Liver (tissue), 9 donors: Measurements from ENCODE around the gene MOSPD2. TPM values are rescaled to one million over a fixed set of nuclear protein-coding genes. Genes with fewer than 3 reads are reported as not detected.

Experiments used
- DNase-seq: peaks from one replicate; pipeline ENCODE4 v3.0.0-alpha.2; 2017; ENCODE audit warnings: low spot score
- H3K27ac ChIP-seq, 2 donors: one replicate each; pipeline ENCODE4 v1.7.0; 2013; ENCODE audit warnings: inconsistent platforms in 2 of 2, low read length in 2 of 2, control low read depth in 1 of 2, low read depth in 1 of 2, mild to moderate bottlenecking in 1 of 2
- H3K27me3 ChIP-seq, 4 donors: one replicate each; pipeline versions ENCODE4 v1.6.1 to v1.7.0; 2013; ENCODE audit warnings: low read length in 3 of 4, inconsistent platforms in 1 of 4, mild to moderate bottlenecking in 1 of 4, moderate library complexity in 1 of 4; ENCODE audit not compliant: control insufficient read depth in 4 of 4, insufficient read depth in 4 of 4
- H3K36me3 ChIP-seq, 4 donors: one replicate each; pipeline versions ENCODE4 v1.6.1 to v1.7.0; 2013; ENCODE audit warnings: low read length in 3 of 4, mild to moderate bottlenecking in 3 of 4, low read depth in 1 of 4, moderate library complexity in 1 of 4; ENCODE audit not compliant: control insufficient read depth in 4 of 4, insufficient read depth in 3 of 4
- H3K4me1 ChIP-seq, 4 donors: one replicate each; pipeline versions ENCODE4 v1.6.1 to v1.7.0; 2013; ENCODE audit warnings: low read length in 3 of 4, mild to moderate bottlenecking in 3 of 4, moderate library complexity in 1 of 4; ENCODE audit not compliant: control insufficient read depth in 4 of 4, insufficient read depth in 4 of 4
- H3K4me3 ChIP-seq, 3 donors: one replicate each; pipeline versions ENCODE4 v1.6.1 to v1.7.0; 2013; ENCODE audit warnings: low read length in 3 of 3, control low read depth in 1 of 3, low read depth in 1 of 3, mild to moderate bottlenecking in 1 of 3
- H3K9ac ChIP-seq, 2 donors: one replicate each; pipeline ENCODE4 v1.7.0; 2013; ENCODE audit warnings: low read length in 2 of 2, mild to moderate bottlenecking in 2 of 2, moderate library complexity in 2 of 2, control low read depth in 1 of 2, low read depth in 1 of 2
- H3K9me3 ChIP-seq, 4 donors: one replicate each; pipeline versions ENCODE4 v1.6.1 to v1.7.0; 2013; ENCODE audit warnings: low read length in 3 of 4; ENCODE audit not compliant: control insufficient read depth in 4 of 4
- EGR1 ChIP-seq, 2 donors: IDR thresholded peaks; 2 replicates each; pipeline ENCODE4 v1.6.1; 2016 to 2018; ENCODE audit warnings: antibody characterized with exemption in 2 of 2, low read depth in 2 of 2
- FOXA1 ChIP-seq: IDR thresholded peaks from 2 replicates; pipeline ENCODE4 v1.6.1; 2016; ENCODE audit warnings: antibody characterized with exemption
- FOXA2 ChIP-seq: IDR thresholded peaks from 2 replicates; pipeline ENCODE4 v1.6.1; 2016; ENCODE audit warnings: antibody characterized with exemption
- GABPA ChIP-seq, 2 donors: IDR thresholded peaks in 1 of 2; conservative IDR thresholded peaks in 1 of 2; 2 replicates each; pipeline ENCODE4 v1.6.1; 2016; ENCODE audit warnings: antibody characterized with exemption in 2 of 2, mild to moderate bottlenecking in 1 of 2, moderate library complexity in 1 of 2
- HNF4A ChIP-seq, 2 donors: conservative IDR thresholded peaks; 2 replicates each; pipeline ENCODE4 v1.6.1; 2016; ENCODE audit warnings: antibody characterized with exemption in 2 of 2, mild to moderate bottlenecking in 2 of 2
- HNF4G ChIP-seq: IDR thresholded peaks from 2 replicates; pipeline ENCODE4 v1.6.1; 2016; ENCODE audit warnings: antibody characterized with exemption
- JUND ChIP-seq, 2 donors: IDR thresholded peaks; 2 replicates each; pipeline ENCODE4 v1.6.1; 2016; ENCODE audit warnings: antibody characterized with exemption in 2 of 2
- NR2F2 ChIP-seq: IDR thresholded peaks from 2 replicates; pipeline ENCODE4 v1.6.1; 2016; ENCODE audit warnings: antibody characterized with exemption
- RAD21 ChIP-seq, 2 donors: IDR thresholded peaks; 2 replicates each; pipeline ENCODE4 v1.6.1; 2016; ENCODE audit warnings: antibody characterized with exemption in 2 of 2, mild to moderate bottlenecking in 2 of 2
- REST ChIP-seq: IDR thresholded peaks from 2 replicates; pipeline ENCODE4 v1.6.1; 2016; ENCODE audit warnings: antibody characterized with exemption, mild to moderate bottlenecking
- RXRA ChIP-seq, 2 donors: IDR thresholded peaks; 2 replicates each; pipeline ENCODE4 v1.6.1; 2017 to 2018; ENCODE audit warnings: antibody characterized with exemption in 2 of 2, mild to moderate bottlenecking in 1 of 2
- SP1 ChIP-seq: IDR thresholded peaks from 2 replicates; pipeline ENCODE4 v1.6.1; 2018; ENCODE audit warnings: antibody characterized with exemption, mild to moderate bottlenecking
- TAF1 ChIP-seq: conservative IDR thresholded peaks from 2 replicates; pipeline ENCODE4 v1.6.1; 2016; ENCODE audit warnings: antibody characterized with exemption, mild to moderate bottlenecking
- YY1 ChIP-seq: IDR thresholded peaks from 2 replicates; pipeline ENCODE4 v1.6.1; 2016; ENCODE audit warnings: antibody characterized with exemption, mild to moderate bottlenecking
- WGBS: extraction: QIAGEN DNeasy Blood & Tissue Kit; methylation state at CpG from one replicate; pipeline ENCODE4 v1.1.7; 2013; 5-methylcytosine and 5-hydroxymethylcytosine counted together
- polyA plus RNA-seq, 2 donors: library from polyadenylated mRNA; stranded (reverse) in 1 of 2; unstranded in 1 of 2; fragments of 200-250 nt in 1 of 2; fragments of >200 nt in 1 of 2; fragmentation: Nextera tagmentation in 1 of 2; extraction: Ambion mirVana in 1 of 2; gene quantifications; one replicate each; pipeline versions ENCODE4 v1.2.1 to v1.2.3, GENCODE V29; 2013 to 2015
- total RNA-seq, 2 donors: library from RNA; depleted of rRNA; stranded (reverse); fragments of >200 nt; gene quantifications; one replicate each; pipeline ENCODE4 v1.2.3, GENCODE V29; 2014
- TF ChIP-seq, protein P1 (sequence below): IDR thresholded peaks from 2 replicates; pipeline ENCODE4 v1.6.1; 2016; ENCODE audit warnings: antibody characterized with exemption
- TF ChIP-seq, protein P2 (sequence below): fragments of 150-350 bp; IDR thresholded peaks from 2 replicates; pipeline ENCODE4 v1.5.1; 2017; ENCODE audit warnings: improper control_type of control experiment, low read depth, low read length; ENCODE audit not compliant: missing input control
- TF ChIP-seq, protein P3 (sequence below): IDR thresholded peaks from 2 replicates; pipeline ENCODE4 v1.6.1; 2016; ENCODE audit warnings: antibody characterized with exemption
- TF ChIP-seq, protein P4 (sequence below): IDR thresholded peaks from 2 replicates; pipeline ENCODE4 v1.6.1; 2016; ENCODE audit warnings: antibody characterized with exemption
- donor health status: healthy.
- donor health status: healthy.
- donor health status: healthy.
- donor health status: healthy.
- donor health status: healthy.

MOSPD2 gene
- total and polyA plus RNA-seq, 4 donors, result 3.0 to 9.1 (median 4.9) TPM

- H3K4me3 ChIP-seq, result no peak overlapping the region
- peaks cover 0 to 2% (median 0%) of the 10 kb centered on the region in 4 donors for H3K27me3 ChIP-seq
- H3K9me3 ChIP-seq, result no peaks in the 10 kb centered on the region
- H3K27ac ChIP-seq, result no peak overlapping the region
- 46% methylated on average over 2 of the region's 2 CpGs for WGBS
- H3K9ac ChIP-seq, result no peak overlapping the region
- no peak for DNase-seq
- no peaks in the 10 kb centered on the region for H3K36me3 ChIP-seq
- no peak for TF ChIP-seq YY1
- TF ChIP-seq SP1, result no peak
- TF ChIP-seq NR2F2, result no peak
- TF ChIP-seq RXRA (IDR thresholded peaks at IDR 0.05), result no peak
- TF ChIP-seq, protein P1, sequence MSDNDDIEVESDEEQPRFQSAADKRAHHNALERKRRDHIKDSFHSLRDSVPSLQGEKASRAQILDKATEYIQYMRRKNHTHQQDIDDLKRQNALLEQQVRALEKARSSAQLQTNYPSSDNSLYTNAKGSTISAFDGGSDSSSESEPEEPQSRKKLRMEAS, result no peak
- TF ChIP-seq FOXA1, result no peak
- no peak for TF ChIP-seq FOXA2
- no peak for TF ChIP-seq HNF4A (conservative IDR thresholded peaks at IDR 0.05)
- TF ChIP-seq TAF1, result no peak
- TF ChIP-seq HNF4G, result no peak
- TF ChIP-seq GABPA (IDR thresholded peaks at IDR 0.05 in 1 of 2, conservative IDR thresholded peaks at IDR 0.05 in 1 of 2), result no peak
- no peak for TF ChIP-seq JUND (IDR thresholded peaks at IDR 0.05)
- TF ChIP-seq, protein P2, sequence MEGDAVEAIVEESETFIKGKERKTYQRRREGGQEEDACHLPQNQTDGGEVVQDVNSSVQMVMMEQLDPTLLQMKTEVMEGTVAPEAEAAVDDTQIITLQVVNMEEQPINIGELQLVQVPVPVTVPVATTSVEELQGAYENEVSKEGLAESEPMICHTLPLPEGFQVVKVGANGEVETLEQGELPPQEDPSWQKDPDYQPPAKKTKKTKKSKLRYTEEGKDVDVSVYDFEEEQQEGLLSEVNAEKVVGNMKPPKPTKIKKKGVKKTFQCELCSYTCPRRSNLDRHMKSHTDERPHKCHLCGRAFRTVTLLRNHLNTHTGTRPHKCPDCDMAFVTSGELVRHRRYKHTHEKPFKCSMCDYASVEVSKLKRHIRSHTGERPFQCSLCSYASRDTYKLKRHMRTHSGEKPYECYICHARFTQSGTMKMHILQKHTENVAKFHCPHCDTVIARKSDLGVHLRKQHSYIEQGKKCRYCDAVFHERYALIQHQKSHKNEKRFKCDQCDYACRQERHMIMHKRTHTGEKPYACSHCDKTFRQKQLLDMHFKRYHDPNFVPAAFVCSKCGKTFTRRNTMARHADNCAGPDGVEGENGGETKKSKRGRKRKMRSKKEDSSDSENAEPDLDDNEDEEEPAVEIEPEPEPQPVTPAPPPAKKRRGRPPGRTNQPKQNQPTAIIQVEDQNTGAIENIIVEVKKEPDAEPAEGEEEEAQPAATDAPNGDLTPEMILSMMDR, result no peak
- TF ChIP-seq REST, result no peak
- no peak for TF ChIP-seq EGR1 (IDR thresholded peaks at IDR 0.05; ENCODE audit: low read depth in 2 of 2)
- TF ChIP-seq, protein P3, sequence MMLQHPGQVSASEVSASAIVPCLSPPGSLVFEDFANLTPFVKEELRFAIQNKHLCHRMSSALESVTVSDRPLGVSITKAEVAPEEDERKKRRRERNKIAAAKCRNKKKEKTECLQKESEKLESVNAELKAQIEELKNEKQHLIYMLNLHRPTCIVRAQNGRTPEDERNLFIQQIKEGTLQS, result no peak
- TF ChIP-seq, protein P4, sequence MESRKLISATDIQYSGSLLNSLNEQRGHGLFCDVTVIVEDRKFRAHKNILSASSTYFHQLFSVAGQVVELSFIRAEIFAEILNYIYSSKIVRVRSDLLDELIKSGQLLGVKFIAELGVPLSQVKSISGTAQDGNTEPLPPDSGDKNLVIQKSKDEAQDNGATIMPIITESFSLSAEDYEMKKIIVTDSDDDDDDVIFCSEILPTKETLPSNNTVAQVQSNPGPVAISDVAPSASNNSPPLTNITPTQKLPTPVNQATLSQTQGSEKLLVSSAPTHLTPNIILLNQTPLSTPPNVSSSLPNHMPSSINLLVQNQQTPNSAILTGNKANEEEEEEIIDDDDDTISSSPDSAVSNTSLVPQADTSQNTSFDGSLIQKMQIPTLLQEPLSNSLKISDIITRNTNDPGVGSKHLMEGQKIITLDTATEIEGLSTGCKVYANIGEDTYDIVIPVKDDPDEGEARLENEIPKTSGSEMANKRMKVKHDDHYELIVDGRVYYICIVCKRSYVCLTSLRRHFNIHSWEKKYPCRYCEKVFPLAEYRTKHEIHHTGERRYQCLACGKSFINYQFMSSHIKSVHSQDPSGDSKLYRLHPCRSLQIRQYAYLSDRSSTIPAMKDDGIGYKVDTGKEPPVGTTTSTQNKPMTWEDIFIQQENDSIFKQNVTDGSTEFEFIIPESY, result no peak
- TF ChIP-seq RAD21 (IDR thresholded peaks at IDR 0.05), result no peak
- H3K4me1 ChIP-seq, result no peaks in the 10 kb centered on the region
These were observed 70.7 kb downstream of the MOSPD2 start for GRCh38 chrX:14943962-14944361.
